ENCODE results near the gene NAE1. TPM values are rescaled to one million over a fixed set of nuclear protein-coding genes. Genes with fewer than 3 reads are reported as not detected.

NAE1 gene
- total RNA-seq, 4 donors from 2014 or later, result 33.6 to 51.3 (median 43.0) TPM

DNA sequence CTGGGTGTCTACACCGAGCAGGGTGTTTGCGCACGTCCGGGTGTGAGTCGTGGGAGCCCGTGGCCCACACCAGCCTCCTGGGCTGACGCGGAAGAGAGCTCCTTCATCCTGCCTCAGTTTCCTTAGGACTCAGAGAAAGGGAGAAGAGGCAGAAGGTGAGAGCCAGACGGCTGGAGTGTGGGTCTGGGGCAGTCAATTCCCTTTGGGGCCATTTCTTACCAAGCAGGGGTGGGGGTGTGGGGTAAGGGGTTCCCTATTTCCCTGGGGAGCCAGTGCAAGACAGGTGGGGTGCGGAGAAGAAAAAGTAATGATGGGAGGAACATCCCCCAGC is 14.3 kb upstream of the NAE1 start:
- no peak for TF ChIP-seq POLR2A (IDR thresholded peaks at IDR 0.05)
- H3K36me3 ChIP-seq, result no peaks in the 10 kb centered on the region
- H3K27ac ChIP-seq, result no peak overlapping the region
- DNase-seq, result peak in 1 of 3 donors; percentile 30
- H3K4me1 ChIP-seq, result peaks cover 0 to 12% (median 9%) of the 10 kb centered on the region in 4 donors
- H3K9me3 ChIP-seq, result no peaks in the 10 kb centered on the region
- H3K27me3 ChIP-seq, result peaks cover 0 to 11% of the 10 kb centered on the region in 2 donors
- peak overlapping the region in 2 of 4 donors; percentile 41 to 57 for H3K4me3 ChIP-seq

DNA sequence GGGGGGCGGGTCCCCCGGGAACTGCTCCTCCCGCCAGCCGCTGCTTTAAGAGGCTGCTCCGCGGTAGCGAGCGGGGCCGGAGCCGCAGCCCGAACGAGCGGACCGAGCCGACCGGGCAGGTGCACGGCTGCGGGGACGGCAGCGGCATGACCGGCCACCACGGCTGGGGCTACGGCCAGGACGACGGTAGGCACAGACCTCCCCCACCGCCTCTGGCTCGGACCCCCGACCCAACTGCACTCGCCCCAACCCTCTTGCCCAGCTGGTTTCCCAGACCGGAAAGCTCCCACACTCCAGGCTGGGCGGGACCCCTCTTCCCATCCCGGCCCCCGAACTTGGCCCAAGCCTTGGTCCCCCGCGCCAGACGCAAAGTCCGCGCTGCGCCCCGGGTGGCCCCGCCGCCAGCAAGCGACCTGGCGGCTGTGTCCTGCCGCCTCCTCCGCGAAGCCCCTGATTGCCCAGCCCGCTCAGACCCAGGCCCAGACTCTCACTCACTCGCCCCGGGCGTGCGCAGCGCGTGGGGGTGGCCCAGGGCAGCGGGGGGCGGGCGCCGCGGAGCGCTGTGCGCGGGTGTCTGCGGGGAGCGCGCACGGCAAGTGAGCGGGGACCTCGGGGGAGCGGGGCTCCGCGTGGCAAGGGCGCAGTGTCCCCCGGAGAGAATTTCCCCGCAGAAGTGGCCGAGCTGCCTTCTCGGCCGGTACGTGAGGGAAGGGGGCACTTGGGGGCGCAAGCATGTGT is 13.7 kb upstream of the NAE1 start, which contains the start of gene CA7:
Gene CA7 (plus strand): TSS at position 73 of the 738 bp plus-strand sequence. CDS start 74 bp downstream, at position 147.
- Histone ChIP-seq H3K27me3 (peaks cover 0 to 11% of the 10 kb centered on the region in 2 donors), H3K36me3 (no peaks in the 10 kb centered on the region), H3K27ac (no peak within 1 kb of the TSS), H3K4me1 (peaks cover 0 to 12% (median 9%) of the 10 kb centered on the region in 4 donors), H3K4me3 (peak within 1 kb of the TSS in 3 of 4 donors; percentile 32 to 57 (median 41)), H3K9me3 (no peaks in the 10 kb centered on the region)
- DNase-seq, result peak in 1 of 3 donors; percentile 37
- no peak for TF ChIP-seq CTCF (IDR thresholded peaks at IDR 0.05)
- TF ChIP-seq POLR2A (IDR thresholded peaks at IDR 0.05), result no peak

- H3K4me1 ChIP-seq, result peaks cover 0 to 12% (median 9%) of the 10 kb centered on the region in 4 donors
- H3K36me3 ChIP-seq, result no peaks in the 10 kb centered on the region
- H3K27me3 ChIP-seq, result peaks cover 0 to 11% of the 10 kb centered on the region in 2 donors
- no peak for TF ChIP-seq CTCF (IDR thresholded peaks at IDR 0.05)
- no peak for TF ChIP-seq POLR2A (IDR thresholded peaks at IDR 0.05)
- no peak overlapping the region for H3K27ac ChIP-seq
- no peak for DNase-seq
- no peaks in the 10 kb centered on the region for H3K9me3 ChIP-seq
- H3K4me3 ChIP-seq, result peak overlapping the region in 3 of 4 donors; percentile 32 to 57 (median 41)
These were observed 13.2 kb upstream of the NAE1 start for GRCh38 chr16:66844009-66844341.

DNA sequence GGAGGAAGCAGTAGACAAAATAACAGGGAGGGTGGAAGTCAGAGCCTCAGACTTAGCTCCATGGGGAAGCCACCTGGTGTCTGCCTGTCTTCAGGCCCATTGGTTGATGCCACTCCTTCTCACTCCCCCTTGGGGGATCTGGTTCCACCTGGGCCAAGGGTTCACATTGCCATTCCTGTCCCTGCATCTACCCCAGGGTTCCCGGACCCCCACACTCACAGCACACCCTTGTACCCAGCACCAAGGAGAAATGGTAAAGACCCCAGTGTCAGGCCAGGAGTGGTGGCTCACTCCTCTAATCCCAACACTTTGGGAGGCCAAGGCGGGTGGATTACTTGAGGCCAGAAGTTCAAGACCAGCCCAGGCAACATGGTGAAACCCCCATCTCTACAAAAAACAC is 12.4 kb upstream of the NAE1 start:
- peaks cover 0 to 11% of the 10 kb centered on the region in 2 donors for H3K27me3 ChIP-seq
- no peak for TF ChIP-seq CTCF (IDR thresholded peaks at IDR 0.05)
- no peak for TF ChIP-seq POLR2A (IDR thresholded peaks at IDR 0.05)
- H3K27ac ChIP-seq, result no peak overlapping the region
- H3K4me3 ChIP-seq, result no peak overlapping the region
- H3K4me1 ChIP-seq, result peaks cover 0 to 12% (median 9%) of the 10 kb centered on the region in 4 donors
- DNase-seq, result no peak
- no peaks in the 10 kb centered on the region for H3K9me3 ChIP-seq
- H3K36me3 ChIP-seq, result no peaks in the 10 kb centered on the region

DNA sequence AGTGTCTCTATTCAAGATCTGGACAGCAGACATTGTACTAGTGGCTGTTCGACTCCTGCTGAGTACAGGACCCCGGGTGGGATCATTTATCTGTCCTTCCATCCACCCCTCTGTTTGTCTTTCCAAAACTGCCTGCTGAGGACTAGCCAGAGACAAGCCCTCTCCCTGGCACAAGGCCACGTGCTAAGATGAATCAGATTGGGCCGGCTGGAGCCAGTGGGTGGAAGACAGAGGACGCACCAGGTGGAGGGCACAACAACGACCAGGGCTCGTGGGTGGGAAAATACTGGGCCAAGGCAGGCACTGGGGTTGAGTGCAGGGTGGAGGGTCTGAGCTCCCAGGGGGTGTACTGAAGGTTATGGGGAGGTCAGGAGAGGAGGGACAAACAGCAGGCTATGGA is 12.0 kb upstream of the NAE1 start:
- no peak for DNase-seq
- Histone ChIP-seq H3K27ac (no peak overlapping the region), H3K27me3 (peaks cover 0 to 11% of the 10 kb centered on the region in 2 donors), H3K36me3 (no peaks in the 10 kb centered on the region), H3K9me3 (no peaks in the 10 kb centered on the region), H3K4me3 (no peak overlapping the region), H3K4me1 (peaks cover 0 to 12% (median 9%) of the 10 kb centered on the region in 4 donors)
- TF ChIP-seq POLR2A (IDR thresholded peaks at IDR 0.05) (no peak), CTCF (IDR thresholded peaks at IDR 0.05) (no peak)

DNA sequence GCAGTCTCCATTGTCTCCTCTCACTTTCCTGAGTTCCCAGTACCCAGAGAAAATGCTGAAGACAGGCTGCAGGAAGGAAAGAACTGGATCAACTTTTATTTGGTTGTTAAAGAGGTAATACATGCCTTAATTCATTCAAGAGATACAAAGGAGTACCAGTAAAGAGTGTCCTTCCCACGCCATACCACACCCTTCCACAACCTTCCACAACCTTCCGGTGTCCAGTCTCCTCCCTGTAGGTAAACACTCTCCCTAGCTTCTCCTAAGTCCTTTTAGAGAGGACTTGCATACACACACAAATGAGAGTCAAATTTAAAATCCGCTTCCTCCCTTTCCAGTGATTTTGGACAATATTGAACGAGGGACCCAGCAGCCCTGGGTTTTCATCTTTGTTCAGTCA is 10.6 kb upstream of the NAE1 start:
- no peaks in the 10 kb centered on the region for H3K9me3 ChIP-seq
- no peak for DNase-seq
- H3K4me1 ChIP-seq, result peaks cover 0 to 12% (median 9%) of the 10 kb centered on the region in 4 donors
- H3K4me3 ChIP-seq, result no peak overlapping the region
- H3K27me3 ChIP-seq, result peaks cover 0 to 11% of the 10 kb centered on the region in 2 donors
- no peak for TF ChIP-seq POLR2A (IDR thresholded peaks at IDR 0.05)
- TF ChIP-seq CTCF (IDR thresholded peaks at IDR 0.05), result no peak
- no peak overlapping the region for H3K27ac ChIP-seq
- no peaks in the 10 kb centered on the region for H3K36me3 ChIP-seq
